HL-60 (cell line): ENCODE measurements around the gene WDFY2.

Source experiments
- DNase-seq, 2 experiments: peaks; one replicate each; pipeline ENCODE4 v3.0.0-alpha.2; 2010 to 2020; ENCODE audit warnings: low read depth in 1 of 2, low spot score in 1 of 2
- H3K27ac ChIP-seq: fragments of 250-450 bp; sonication (Bioruptor Pico); replicated peaks from 2 replicates; pipeline ENCODE4 v1.5.1; 2020; ENCODE audit warnings: mild to moderate bottlenecking, moderate library complexity
- H3K27me3 ChIP-seq: fragments of 250-450 bp; sonication (Bioruptor Pico); 2 replicates; pipeline ENCODE4 v1.5.1; 2021; ENCODE audit warnings: mild to moderate bottlenecking, moderate library complexity; ENCODE audit not compliant: insufficient read depth, poor library complexity, severe bottlenecking
- H3K4me3 ChIP-seq: replicated peaks from 2 replicates; pipeline ENCODE4 v1.5.1; 2011; ENCODE audit warnings: mild to moderate bottlenecking, control low read depth, low read length; ENCODE audit not compliant: insufficient read depth
- GABPA ChIP-seq: IDR thresholded peaks from 2 replicates; pipeline ENCODE4 v1.6.1; 2012; ENCODE audit warnings: low read depth
- POLR2AphosphoS5 ChIP-seq: IDR thresholded peaks from 2 replicates; pipeline ENCODE4 v1.6.1; 2012; ENCODE audit warnings: low read depth
- REST ChIP-seq: IDR thresholded peaks from 2 replicates; pipeline ENCODE4 v1.6.1; 2012; ENCODE audit warnings: low read depth; ENCODE audit not compliant: insufficient replicate concordance
- SPI1 ChIP-seq: IDR thresholded peaks from 2 replicates; pipeline ENCODE4 v1.6.1; 2012; ENCODE audit warnings: low read depth, mild to moderate bottlenecking, borderline replicate concordance
- TF ChIP-seq, protein P1 (sequence below): IDR thresholded peaks from one replicate; pipeline ENCODE4 v1.5.1; 2011; ENCODE audit warnings: low read length, control low read depth, inconsistent platforms; ENCODE audit not compliant: insufficient read depth

WDFY2 gene

GRCh38 chr13:51713807-51714206 is 129.5 kb downstream of the WDFY2 start:
- TF ChIP-seq POLR2AphosphoS5 (no peak), REST (no peak), SPI1 (no peak), GABPA (no peak)
- TF ChIP-seq, protein P1, sequence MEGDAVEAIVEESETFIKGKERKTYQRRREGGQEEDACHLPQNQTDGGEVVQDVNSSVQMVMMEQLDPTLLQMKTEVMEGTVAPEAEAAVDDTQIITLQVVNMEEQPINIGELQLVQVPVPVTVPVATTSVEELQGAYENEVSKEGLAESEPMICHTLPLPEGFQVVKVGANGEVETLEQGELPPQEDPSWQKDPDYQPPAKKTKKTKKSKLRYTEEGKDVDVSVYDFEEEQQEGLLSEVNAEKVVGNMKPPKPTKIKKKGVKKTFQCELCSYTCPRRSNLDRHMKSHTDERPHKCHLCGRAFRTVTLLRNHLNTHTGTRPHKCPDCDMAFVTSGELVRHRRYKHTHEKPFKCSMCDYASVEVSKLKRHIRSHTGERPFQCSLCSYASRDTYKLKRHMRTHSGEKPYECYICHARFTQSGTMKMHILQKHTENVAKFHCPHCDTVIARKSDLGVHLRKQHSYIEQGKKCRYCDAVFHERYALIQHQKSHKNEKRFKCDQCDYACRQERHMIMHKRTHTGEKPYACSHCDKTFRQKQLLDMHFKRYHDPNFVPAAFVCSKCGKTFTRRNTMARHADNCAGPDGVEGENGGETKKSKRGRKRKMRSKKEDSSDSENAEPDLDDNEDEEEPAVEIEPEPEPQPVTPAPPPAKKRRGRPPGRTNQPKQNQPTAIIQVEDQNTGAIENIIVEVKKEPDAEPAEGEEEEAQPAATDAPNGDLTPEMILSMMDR = no peak
- Histone ChIP-seq H3K27ac (no peak overlapping the region; the same call in 1 of the 2 replicates), H3K27me3 (no peaks in the 10 kb centered on the region), H3K4me3 (no peak overlapping the region)
- no peak for DNase-seq

DNA sequence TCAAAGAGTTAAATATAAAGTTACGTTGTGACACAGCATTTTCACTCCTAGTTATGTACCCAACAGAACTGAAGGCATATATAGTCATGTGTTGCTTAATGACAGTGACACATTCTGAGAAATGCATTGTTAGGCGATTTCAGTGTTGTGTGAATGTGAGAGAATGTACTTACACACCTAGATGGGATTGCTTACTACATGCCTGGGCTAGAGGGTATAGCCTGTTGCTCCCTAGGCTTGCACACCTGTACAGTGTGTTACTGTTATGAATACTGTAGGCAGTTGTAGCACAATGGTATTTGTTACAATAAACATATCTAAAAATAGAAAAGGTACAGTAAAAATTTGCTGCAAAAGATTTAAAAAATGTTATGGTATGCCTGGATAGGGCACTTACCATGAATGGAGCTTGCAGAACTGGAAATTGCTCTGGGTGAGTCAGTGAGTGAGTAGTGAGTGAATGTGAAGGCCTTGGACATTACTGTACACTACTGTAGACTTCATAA is 130.5 kb downstream of the WDFY2 start:
- DNase-seq = peak; percentile 27 to 49
- H3K27ac ChIP-seq = peak overlapping the region; percentile 43
- no peak overlapping the region for H3K4me3 ChIP-seq
- TF ChIP-seq GABPA (no peak), POLR2AphosphoS5 (no peak), REST (no peak), SPI1 (no peak)
- TF ChIP-seq, protein P1 = no peak
- H3K27me3 ChIP-seq = no peaks in the 10 kb centered on the region

DNA sequence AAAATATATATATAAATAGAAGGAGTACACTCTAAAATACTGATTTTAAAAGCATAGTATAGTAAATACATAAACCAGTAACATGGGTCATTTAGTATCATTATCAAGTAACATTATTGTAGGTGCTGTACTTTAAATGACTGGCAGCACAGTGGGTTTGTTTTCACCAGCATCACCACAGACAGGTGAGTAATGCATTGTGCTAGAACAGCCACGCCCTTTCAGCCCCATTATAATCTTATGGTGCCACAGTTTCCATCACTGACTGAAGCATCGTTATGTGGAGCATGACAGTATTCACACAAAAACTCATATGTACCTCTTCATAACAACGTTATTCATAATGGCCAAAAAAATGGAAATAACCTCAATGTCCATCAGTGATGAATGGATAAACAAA is 131.4 kb downstream of the WDFY2 start:
- TF ChIP-seq REST (no peak), POLR2AphosphoS5 (no peak), GABPA (no peak), SPI1 (no peak)
- TF ChIP-seq, protein P1 = no peak
- no peak for DNase-seq
- no peak overlapping the region for H3K4me3 ChIP-seq
- no peaks in the 10 kb centered on the region for H3K27me3 ChIP-seq
- no peak overlapping the region for H3K27ac ChIP-seq
